ENCODE results near the gene HOXA3. TPM values are rescaled to one million over a fixed set of nuclear protein-coding genes. Genes with fewer than 3 reads are reported as not detected.

Gene HOXA3
- total and polyA plus RNA-seq, 2 of the 8 experiments (the other 6 are each of a cell fraction or from before 2014, with no cell fraction given): not detected

- Histone ChIP-seq H3K23me2 (ENCODE audit: low read depth, low read length) (peaks cover 9% of the 10 kb centered on the region), H4K8ac (ENCODE audit: extremely low read depth, insufficient read depth, low read length) (no peak overlapping the region), H3K4me2 (ENCODE audit: insufficient read depth in 1 of 2, low read depth in 2 of 2, low read length in 2 of 2) (peak overlapping the region in 1 of 2 experiments; percentile 70; a peak in 1 of 4 replicates), H2BK15ac (ENCODE audit: low read length) (no peak overlapping the region), H2AK5ac (ENCODE audit: low read depth, low read length) (no peak overlapping the region), H3K9me3 (ENCODE audit: insufficient read depth in 2 of 2, low read depth in 1 of 2, low read length in 1 of 2) (peaks cover 0 to 3% of the 10 kb centered on the region in 2 experiments; a peak in 1 of 4 replicates), H2BK120ac (replicated peaks; ENCODE audit: low read depth, low read length) (no peak overlapping the region), H2AFZ (ENCODE audit: low read length) (no peak overlapping the region), H4K20me1 (replicated peaks in 1 of 2; ENCODE audit: control insufficient read depth in 1 of 2, insufficient read depth in 2 of 2, low read length in 2 of 2) (peaks cover 26 to 31% of the 10 kb centered on the region in 2 experiments), H4K91ac (replicated peaks; ENCODE audit: insufficient read length, low read length) (no peak overlapping the region), H2BK20ac (ENCODE audit: low read length) (no peak overlapping the region), H3K79me2 (ENCODE audit: control insufficient read depth in 1 of 2, insufficient read depth in 2 of 2, low read length in 2 of 2) (no peaks in the 10 kb centered on the region), H3K4me3 (ENCODE audit: extremely low read depth in 1 of 4, insufficient read depth in 2 of 4, low read depth in 3 of 4, low read length in 4 of 4) (no peak overlapping the region; a peak in 1 of 8 replicates), H2BK12ac (ENCODE audit: low read depth, low read length) (no peak overlapping the region), H3K9ac (replicated peaks in 1 of 4; ENCODE audit: extremely low read depth in 1 of 4, low read depth in 3 of 4, low read length in 3 of 4) (no peak overlapping the region), H3K18ac (ENCODE audit: extremely low read depth, low read length) (no peak overlapping the region), H2BK5ac (ENCODE audit: low read depth, low read length) (no peak overlapping the region), H4K5ac (ENCODE audit: insufficient read length, low read depth, low read length) (no peak overlapping the region), H3K27ac (ENCODE audit: low read depth, low read length) (no peak overlapping the region), H3K36me3 (ENCODE audit: control insufficient read depth in 2 of 4, insufficient read depth in 4 of 4, low read length in 3 of 4) (peaks cover 0 to 6% (median 0%) of the 10 kb centered on the region in 4 experiments; a peak in 1 of 8 replicates), H3K56ac (replicated peaks; ENCODE audit: insufficient read length, low read depth, low read length) (no peak overlapping the region), H3K14ac (ENCODE audit: insufficient read length) (no peak overlapping the region), H3K4ac (replicated peaks; ENCODE audit: insufficient read length, low read depth, low read length) (no peak overlapping the region), H3K27me3 (replicated peaks in 1 of 4; ENCODE audit: control insufficient read depth in 3 of 4, extremely low read depth in 1 of 4, insufficient read depth in 3 of 4, low read length in 3 of 4) (peaks cover 97 to 100% (median 99%) of the 10 kb centered on the region in 4 experiments), H3K4me1 (replicated peaks in 1 of 4; ENCODE audit: control insufficient read depth in 3 of 4, insufficient read depth in 4 of 4, low read length in 3 of 4) (peaks cover 0 to 10% (median 5%) of the 10 kb centered on the region in 4 experiments; a peak in 5 of 7 replicates), H3K23ac (ENCODE audit: insufficient read length) (no peak overlapping the region), H3K79me1 (ENCODE audit: low read depth, low read length) (no peaks in the 10 kb centered on the region)
- ChIA-PET CTCF (ENCODE audit: partially characterized antibody) (interaction anchor here (0.7 to 12.5 kb wide), 43 partner anchors 10 to 1288 kb away, joined by 3 to 123 read pairs (median 6); partner anchors contain the start of genes HOXA1, HOXA10, HOXA3 and HOXA4), POLR2A (ENCODE audit: partially characterized antibody) (interaction anchor here (1.4 kb wide), 1 partner anchor 8 kb away, joined by 5 read pairs; the partner anchor contains the start of gene HOXA3)
- 39% methylated on average over 39 of the region's 40 CpGs; no CpG with 5 or more reads in 1 of the 2 experiments for WGBS, 2 experiments (ENCODE audit: extremely low coverage in 1 of 2, insufficient coverage in 1 of 2, insufficient read length in 1 of 2, insufficient replicate concordance in 2 of 2, low coverage in 1 of 2, low lambda C conversion rate in 2 of 2, missing lambda C conversion rate in 1 of 2)
- TF ChIP-seq MAFK (IDR thresholded peaks at IDR 0.05; ENCODE audit: low read depth, low read length) (no peak), YY1 (IDR thresholded peaks at IDR 0.05; ENCODE audit: low read depth, low read length) (no peak)
- DNase-seq (ENCODE audit: low read depth in 1 of 2, low spot score in 2 of 2) (no peak), FAIRE-seq (no peak)
Observed at GRCh38 chr7:27143950-27144780, 8.2 kb downstream of the HOXA3 start.
